Iris pigment epithelial cell (primary cell): ENCODE results near the gene NF2.
A peak's percentile ranks its signal among the peaks of the same experiment; 100 is the strongest.

ENCODE experiments used
- DNase-seq: peaks from one replicate; pipeline ENCODE4 v3.0.0-alpha.2; 2011; ENCODE audit warnings: low read depth

Gene NF2

DNA sequence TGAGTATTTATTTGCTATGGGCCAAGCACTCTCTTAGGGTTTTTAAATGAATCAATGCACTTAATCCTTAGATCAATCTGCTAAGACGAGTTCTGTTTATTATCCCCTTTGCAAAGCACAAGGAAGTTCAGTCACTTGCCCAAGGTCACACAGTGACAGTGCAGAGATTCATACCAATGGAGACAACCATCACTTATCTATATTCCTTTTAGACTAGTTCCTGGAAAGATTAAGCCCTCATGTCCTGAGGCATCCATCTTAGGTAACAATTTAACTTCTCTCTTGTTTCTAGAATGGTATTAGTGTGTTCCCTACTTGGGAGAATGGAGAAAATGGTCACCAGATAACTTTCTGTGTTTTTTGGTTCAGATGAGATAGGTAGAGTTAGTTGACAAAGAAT is 28.3 kb downstream of the NF2 start:
- no peak for DNase-seq

GRCh38 chr22:29632672-29633071 is 29.2 kb downstream of the NF2 start:
- DNase-seq: no peak

DNA sequence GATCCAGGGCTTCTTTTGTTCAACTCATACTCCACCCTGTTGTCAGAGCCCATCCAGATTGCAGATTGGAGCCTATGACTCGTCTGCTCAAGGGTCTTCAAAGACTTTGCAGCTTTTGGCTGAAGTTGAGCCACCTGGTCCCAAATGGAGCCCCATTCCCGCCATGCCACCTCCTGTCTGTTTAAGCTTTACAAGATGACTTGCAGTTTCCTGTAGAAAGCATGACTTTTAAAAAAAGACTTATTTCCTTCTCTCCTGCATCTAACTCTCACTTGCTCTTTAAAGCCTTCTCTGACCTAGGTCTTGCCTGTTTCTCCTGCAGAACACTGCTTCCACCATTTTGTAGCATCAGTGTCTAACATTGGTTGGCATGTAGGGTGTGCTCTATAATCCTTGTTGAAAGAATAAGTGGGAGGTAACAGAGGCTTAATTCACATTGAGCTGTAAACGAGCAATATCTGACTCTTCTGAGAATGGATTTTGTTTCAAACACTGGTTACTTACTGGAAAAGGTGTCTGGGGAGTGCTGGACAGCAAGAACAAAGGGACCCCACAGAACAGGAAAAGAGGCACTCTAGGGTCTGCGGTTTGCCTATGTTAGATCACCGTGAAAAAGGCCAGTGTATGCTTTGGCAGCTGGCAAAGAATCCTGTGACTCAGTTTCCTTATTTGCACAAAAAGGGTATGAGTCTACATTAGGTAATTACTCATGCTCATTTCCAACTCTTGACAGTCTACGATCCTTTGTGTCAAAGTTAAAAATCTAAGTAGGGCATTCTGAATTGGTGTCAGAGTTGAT is 30.3 kb downstream of the NF2 start:
- peak; percentile 53 for DNase-seq

DNA sequence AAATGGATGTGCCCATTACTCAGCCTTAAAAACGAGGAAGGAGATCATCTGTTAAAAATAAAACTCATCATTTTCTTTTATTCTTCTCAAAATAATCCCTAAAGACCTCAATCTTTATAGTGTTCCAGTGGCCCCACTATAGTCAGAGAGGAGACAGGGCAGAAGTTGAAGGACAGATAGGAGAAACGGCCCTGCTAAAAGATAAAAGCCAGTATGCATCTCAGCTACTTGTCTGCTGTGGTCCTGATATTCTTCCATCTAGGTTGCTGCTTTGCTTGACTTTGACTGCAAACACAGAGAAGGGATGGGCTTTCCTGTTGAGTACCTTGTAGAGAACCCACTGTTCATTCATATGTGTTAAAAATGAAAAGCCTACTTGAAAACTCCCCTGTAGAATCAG is 31.4 kb downstream of the NF2 start:
- no peak for DNase-seq

- peak; percentile 74 for DNase-seq
Observed at GRCh38 chr22:29635734-29636357, 32.4 kb downstream of the NF2 start.

- peak; percentile 39 for DNase-seq
Observed at GRCh38 chr22:29636751-29637150, 33.3 kb downstream of the NF2 start.

DNA sequence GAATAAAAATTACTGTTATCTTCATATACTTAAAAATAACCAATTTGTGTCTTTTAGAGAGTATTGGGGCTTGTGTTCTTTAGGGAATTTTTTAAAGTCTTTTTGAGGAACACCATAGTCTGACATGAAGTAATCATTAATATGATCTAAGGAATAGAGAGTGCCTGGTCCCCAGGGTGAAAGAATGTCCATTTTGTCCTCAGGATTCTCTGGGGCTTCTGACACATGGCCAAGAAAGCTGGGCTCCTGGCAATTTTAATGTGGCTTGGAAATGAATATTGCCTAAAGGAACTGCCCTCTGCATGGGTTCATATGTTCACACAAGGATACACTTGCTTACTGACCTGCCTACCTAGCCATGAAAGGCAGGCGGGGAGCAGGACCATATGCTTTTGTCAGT is 33.7 kb downstream of the NF2 start:
- DNase-seq: no peak

GRCh38 chr22:29638678-29639077 is 35.2 kb downstream of the NF2 start:
- no peak for DNase-seq

- no peak for DNase-seq
Observed at GRCh38 chr22:29639096-29639495, 35.7 kb downstream of the NF2 start.

GRCh38 chr22:29641042-29641699 is 37.7 kb downstream of the NF2 start:
- peak; percentile 50 for DNase-seq

DNA sequence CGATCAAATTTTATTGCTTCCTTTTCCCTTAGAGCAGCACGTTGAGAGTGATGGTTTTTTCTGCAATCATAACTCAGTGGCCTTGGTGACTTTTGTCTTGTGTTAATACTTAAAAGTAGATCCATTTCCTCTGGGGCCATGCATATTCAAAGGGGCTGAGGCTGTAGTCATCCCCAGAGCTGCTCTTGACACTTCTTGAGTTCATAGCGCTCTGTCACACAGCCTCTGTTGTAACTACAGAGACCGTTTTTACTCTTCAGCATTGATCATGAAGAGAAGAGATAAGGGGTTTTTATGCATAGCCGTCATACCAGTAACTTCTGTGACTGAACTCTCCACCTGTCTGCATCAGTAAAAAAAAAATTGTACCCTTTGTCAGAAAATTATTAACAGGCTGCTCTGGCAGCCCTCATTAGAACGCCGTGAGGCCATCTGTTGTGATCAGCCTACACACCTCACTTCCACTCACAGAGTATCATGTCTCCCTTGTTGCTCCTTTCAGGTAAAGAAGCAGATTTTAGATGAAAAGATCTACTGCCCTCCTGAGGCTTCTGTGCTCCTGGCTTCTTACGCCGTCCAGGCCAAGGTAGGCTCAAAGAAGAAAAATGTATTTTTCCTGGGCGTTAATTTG is 38.4 kb downstream of the NF2 start:
- DNase-seq: no peak

DNA sequence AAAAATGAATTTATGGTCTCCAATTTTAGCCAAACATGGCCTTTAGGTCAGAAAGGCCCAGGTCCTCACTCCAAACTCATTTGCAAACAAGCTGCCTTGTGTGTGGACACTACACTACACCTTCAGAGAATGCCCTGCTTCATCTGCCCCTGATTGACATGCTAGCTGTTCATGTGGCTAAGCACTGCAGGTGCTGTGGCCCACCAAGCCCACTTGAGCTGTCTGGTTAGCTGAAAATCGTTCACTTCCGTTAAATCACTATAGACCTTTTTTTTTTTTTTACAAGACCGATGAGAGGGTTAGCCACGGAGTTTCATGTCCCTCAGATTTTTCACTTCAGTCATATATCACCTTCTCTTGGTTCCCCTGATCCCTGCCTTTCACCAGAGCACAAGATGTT is 39.3 kb downstream of the NF2 start:
- DNase-seq: no peak

DNA sequence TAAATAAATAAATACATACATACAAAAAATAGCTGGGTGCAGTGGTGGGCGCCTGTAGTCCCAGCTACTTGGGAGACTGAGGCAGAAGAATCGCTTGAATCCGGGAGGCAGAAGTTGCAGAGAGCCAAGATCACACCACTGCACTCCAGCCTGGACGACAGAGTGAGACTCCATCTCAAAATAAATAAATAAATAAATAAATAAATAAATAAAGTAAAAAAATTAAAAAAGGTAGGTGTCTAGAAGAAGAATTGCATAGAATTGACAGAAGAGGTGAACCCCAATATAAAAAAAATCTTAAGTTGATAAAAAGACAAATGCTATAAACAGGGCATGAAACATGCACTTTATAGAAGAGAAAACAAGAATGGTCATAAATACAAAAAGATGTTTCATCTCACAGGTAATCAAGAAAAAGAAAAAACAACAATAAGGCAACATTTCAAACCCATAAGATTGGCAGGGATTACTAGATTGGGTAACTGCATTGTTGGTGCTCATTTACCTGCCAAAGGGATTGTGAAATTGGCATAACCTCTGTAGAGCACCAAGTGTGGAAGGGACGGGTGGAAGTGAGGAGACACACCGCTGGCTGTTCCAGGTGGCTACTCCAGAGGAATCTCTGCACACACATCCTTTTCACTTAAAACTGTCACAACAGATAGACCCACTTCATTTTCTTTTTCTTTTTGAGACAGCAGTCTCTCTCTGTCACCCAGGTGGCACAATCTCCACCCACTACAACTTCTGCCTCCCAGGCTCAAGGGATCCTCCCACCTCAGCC is 44.7 kb downstream of the NF2 start:
- DNase-seq: no peak

- DNase-seq: no peak
Observed at GRCh38 chr22:29650370-29650769, 46.9 kb downstream of the NF2 start.

GRCh38 chr22:29651652-29652051 is 48.2 kb downstream of the NF2 start:
- DNase-seq: no peak

DNA sequence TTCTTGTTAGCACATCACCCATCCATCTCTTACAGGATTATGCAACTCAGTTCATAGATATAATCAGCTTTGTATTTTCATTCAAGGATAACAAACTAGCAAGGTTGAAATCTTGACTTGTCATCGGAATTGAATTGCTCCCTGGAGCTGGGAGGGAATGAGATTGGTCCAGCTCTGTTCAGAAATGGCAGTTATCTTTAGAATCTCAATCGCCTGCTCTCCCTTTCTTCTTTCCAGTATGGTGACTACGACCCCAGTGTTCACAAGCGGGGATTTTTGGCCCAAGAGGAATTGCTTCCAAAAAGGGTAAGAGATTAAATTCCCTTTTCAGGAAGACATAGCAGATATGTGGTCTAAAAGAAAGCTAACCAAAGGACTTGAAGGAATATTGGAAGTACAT is 51.0 kb downstream of the NF2 start:
- DNase-seq: peak; percentile 29

- no peak for DNase-seq
Observed at GRCh38 chr22:29654882-29655281, 51.4 kb downstream of the NF2 start.

- no peak for DNase-seq
Observed at GRCh38 chr22:29658176-29658575, 54.7 kb downstream of the NF2 start.

DNA sequence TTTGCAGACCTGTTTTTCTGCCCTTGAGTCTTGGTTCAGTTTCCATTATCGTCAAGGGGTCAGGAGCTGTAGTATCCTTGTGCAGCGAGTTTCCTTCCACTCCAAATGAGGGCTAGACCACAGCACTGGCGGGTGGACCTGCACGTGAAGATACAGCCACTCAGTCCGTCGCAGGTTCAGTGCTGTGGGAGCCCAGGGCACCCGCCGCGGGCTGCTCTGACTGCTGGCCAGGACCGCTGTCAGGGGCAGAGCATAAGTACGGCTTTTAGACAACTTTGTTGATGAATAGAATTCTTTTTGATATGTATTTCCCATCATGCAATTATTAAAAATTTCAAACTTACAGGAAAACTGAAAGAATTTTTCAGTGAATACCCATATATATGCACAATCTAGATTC is 56.6 kb downstream of the NF2 start:
- DNase-seq: no peak

DNA sequence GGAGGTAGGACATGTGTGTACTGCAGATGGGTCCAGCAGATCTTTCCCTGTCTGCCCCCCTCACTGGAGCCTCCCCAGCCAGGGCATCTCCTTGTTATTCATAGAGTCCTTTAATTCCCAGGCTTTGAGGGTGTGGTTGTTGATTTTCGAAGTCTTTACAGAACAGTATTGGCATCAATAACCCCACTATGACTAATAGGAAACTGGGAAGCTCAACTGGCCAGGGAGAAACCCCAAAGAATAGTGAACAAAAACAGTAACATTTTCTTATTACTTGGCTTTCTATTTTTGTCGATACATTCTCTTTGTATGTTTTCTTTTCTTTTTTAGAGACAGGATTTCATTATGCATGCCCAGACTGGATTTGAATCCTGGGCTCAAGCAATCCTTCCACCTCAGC is 57.9 kb downstream of the NF2 start:
- peak; percentile 62 for DNase-seq

DNA sequence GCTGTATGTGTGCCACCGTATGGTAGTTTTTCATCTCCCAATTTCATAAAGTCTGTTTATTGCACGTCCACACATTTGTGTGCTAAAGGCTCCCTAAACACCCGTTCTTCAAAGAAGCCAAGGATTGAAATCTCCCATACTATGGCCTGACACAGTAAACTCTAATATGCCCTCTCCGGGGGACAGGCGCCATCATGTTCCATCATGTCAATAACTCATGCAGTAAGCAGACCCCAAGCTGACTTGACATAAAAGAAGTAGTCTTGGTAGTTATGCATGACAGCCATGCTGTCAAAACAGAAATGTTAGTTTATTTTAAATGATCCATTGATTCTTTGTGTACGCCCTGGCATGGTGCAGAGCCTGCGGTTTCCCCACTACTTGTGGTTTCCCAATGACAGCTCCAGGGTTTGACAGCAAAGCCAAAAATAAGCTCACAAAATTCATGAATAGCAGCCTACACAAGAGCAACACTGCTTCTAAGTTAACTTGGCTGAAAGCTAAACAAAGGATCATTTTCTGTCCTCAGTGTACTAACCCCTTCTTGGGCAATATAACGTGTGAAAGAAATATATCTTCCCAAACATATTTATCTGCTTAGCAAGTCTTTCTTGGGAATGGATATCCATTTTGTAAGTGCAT is 59.9 kb downstream of the NF2 start:
- no peak for DNase-seq

DNA sequence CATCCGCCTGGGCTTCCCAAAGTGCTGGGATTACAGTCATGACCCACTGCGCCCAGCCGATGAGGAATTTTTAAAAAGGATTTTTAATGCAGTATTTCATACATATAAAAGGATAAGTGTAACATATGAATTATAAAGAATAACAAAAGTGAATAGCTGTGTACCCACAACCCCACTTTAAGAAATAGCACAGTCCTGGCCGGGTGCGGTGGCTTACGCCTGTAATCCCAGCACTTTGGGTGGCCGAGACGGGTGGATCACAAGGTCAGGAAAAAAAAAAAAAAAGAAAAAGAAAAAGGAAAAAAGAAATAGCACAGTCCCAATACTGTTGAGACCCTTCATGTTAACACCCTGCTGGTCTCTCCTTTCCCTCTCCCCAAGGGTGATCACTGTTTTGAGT is 62.1 kb downstream of the NF2 start:
- DNase-seq: no peak
